OCI-LY3 (cell line): Measurements from ENCODE around the gene RPL3.

Experiments
- EZH2phosphoT487 ChIP-seq: fragments of 200-600 bp; shearing (Covaris generic); IDR thresholded peaks from 2 replicates; pipeline ENCODE4 v1.6.1; 2018; ENCODE audit warnings: antibody characterized with exemption, mixed run types, low read depth
- TF ChIP-seq, protein P1 (sequence below): fragments of 200-600, 300-600 bp; sonication (generic); IDR thresholded peaks from 2 replicates; pipeline ENCODE4 v1.5.1; 2014; ENCODE audit warnings: antibody characterized with exemption, low read length, low read depth

DNA sequence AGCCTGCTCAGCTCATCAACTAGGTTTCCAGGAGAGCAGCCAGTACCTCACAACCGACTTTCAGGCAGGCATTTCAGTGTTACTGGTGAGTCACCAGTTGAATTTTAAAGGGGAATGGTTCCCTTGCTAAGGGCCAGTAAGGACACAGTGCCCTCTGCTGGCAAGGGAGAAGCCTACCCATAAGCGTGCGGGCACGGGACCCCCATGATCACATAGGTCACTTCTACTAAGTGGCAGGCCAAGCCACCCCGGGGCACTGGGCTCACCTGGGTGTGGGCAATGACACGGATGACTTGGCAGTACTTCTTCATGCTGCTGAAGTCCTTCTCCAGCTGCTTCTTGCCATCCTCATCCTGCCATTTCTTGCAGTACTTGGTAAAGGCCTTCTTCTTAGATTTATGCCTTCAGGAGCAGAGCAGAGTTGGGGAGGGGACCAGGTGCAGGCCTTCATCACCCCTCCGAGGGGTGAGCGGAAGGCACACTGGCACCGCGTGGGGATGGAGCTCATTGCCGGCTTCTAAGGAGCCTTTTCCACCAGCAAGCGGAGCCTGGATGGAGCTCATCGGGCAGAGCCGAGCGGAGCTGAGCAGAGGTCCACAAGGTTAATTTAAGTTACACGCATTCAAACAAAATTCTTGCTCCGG lies 2.9 kb downstream of the RPL3 start:
- TF ChIP-seq, protein P1, sequence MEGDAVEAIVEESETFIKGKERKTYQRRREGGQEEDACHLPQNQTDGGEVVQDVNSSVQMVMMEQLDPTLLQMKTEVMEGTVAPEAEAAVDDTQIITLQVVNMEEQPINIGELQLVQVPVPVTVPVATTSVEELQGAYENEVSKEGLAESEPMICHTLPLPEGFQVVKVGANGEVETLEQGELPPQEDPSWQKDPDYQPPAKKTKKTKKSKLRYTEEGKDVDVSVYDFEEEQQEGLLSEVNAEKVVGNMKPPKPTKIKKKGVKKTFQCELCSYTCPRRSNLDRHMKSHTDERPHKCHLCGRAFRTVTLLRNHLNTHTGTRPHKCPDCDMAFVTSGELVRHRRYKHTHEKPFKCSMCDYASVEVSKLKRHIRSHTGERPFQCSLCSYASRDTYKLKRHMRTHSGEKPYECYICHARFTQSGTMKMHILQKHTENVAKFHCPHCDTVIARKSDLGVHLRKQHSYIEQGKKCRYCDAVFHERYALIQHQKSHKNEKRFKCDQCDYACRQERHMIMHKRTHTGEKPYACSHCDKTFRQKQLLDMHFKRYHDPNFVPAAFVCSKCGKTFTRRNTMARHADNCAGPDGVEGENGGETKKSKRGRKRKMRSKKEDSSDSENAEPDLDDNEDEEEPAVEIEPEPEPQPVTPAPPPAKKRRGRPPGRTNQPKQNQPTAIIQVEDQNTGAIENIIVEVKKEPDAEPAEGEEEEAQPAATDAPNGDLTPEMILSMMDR = peak; percentile 78
- no peak for TF ChIP-seq EZH2phosphoT487
